ENCODE measurements around the gene NUDT4. TPM values are rescaled to one million over a fixed set of nuclear protein-coding genes. Genes with fewer than 3 reads are reported as not detected.
A peak's percentile ranks its signal among the peaks of the same experiment; 100 is the strongest.
"Not testable (repeated sequence)": the region's sequence is repeated elsewhere in the genome, so short reads cannot be mapped to it uniquely, and the experiment has no call there.

NUDT4 gene
- total RNA-seq, 2 experiments from 2014 or later = 52.2 to 53.1 TPM

GRCh38 chr12:93422050-93422449 is 44.3 kb downstream of the NUDT4 start:
- intact Hi-C loops (cut with micrococcal nuclease) = loop anchor here (5.0 kb wide), 1 partner anchor 680 kb away; no protein-coding TSS in a partner anchor
- Mint-ChIP-seq H3K27ac (no peak overlapping the region), H3K4me1 (ENCODE audit: low read depth) (peaks cover 88% of the 10 kb centered on the region), H3K36me3 (ENCODE audit: low read depth) (no peaks in the 10 kb centered on the region), H3K27me3 (ENCODE audit: low read depth) (no peaks in the 10 kb centered on the region), H3K9me3 (no peaks in the 10 kb centered on the region), H3K4me3 (no peak overlapping the region)
- CTCF ChIA-PET = interaction anchor here (0.6 to 4.1 kb wide), 4 partner anchors 11 to 835 kb away, joined by 3 to 27 read pairs (median 4); no protein-coding TSS in a partner anchor
- no peak for DNase-seq

- CTCF ChIA-PET = interaction anchor here (0.9 to 1.4 kb wide), 4 partner anchors 9 to 675 kb away, joined by 3 to 6 read pairs (median 4); no protein-coding TSS in a partner anchor
- H3K4me3 Mint-ChIP-seq = no peak overlapping the region
- intact Hi-C loops (cut with micrococcal nuclease) = loop anchor here (1.0 kb wide), 1 partner anchor 10 kb away; no protein-coding TSS in a partner anchor
- H3K36me3 Mint-ChIP-seq (ENCODE audit: low read depth) = peaks cover 2% of the 10 kb centered on the region
- no peak for DNase-seq
- peak overlapping the region; percentile 41 for H3K27ac Mint-ChIP-seq
- H3K9me3 Mint-ChIP-seq = no peaks in the 10 kb centered on the region
- H3K27me3 Mint-ChIP-seq (ENCODE audit: low read depth) = no peaks in the 10 kb centered on the region
- peaks cover 89% of the 10 kb centered on the region for H3K4me1 Mint-ChIP-seq (ENCODE audit: low read depth)
Observed at GRCh38 chr12:93425736-93426411, 48.1 kb downstream of the NUDT4 start.

GRCh38 chr12:93426412-93426805 is 48.7 kb downstream of the NUDT4 start:
- peaks cover 89% of the 10 kb centered on the region for H3K4me1 Mint-ChIP-seq (ENCODE audit: low read depth)
- H3K9me3 Mint-ChIP-seq = no peaks in the 10 kb centered on the region
- peak; percentile 34 for DNase-seq
- no peak overlapping the region for H3K4me3 Mint-ChIP-seq
- H3K27me3 Mint-ChIP-seq (ENCODE audit: low read depth) = no peaks in the 10 kb centered on the region
- intact Hi-C loops (cut with micrococcal nuclease) = loop anchor here (1.0 kb wide), 1 partner anchor 10 kb away; no protein-coding TSS in a partner anchor
- H3K36me3 Mint-ChIP-seq (ENCODE audit: low read depth) = peaks cover 2% of the 10 kb centered on the region
- CTCF ChIA-PET = interaction anchor here (0.9 to 1.4 kb wide), 3 partner anchors 335 to 674 kb away, joined by 3 to 6 read pairs (median 4); no protein-coding TSS in a partner anchor
- peak overlapping the region; percentile 41 for H3K27ac Mint-ChIP-seq

- CTCF ChIA-PET = interaction anchor here (1.4 kb wide), 1 partner anchor 8 kb away, joined by 5 read pairs; no protein-coding TSS in a partner anchor
- Mint-ChIP-seq H3K36me3 (ENCODE audit: low read depth) (peaks cover 5% of the 10 kb centered on the region), H3K4me1 (ENCODE audit: low read depth) (peaks cover 82% of the 10 kb centered on the region), H3K27ac (peak overlapping the region; percentile 52), H3K9me3 (no peaks in the 10 kb centered on the region), H3K4me3 (no peak overlapping the region), H3K27me3 (ENCODE audit: low read depth) (no peaks in the 10 kb centered on the region)
- intact Hi-C loops (cut with micrococcal nuclease) = loop anchor here (2.0 kb wide), 1 partner anchor 13 kb away; no protein-coding TSS in a partner anchor
- DNase-seq = no peak
Observed at GRCh38 chr12:93427779-93428564, 50.2 kb downstream of the NUDT4 start.

GRCh38 chr12:93429448-93429847 is 51.7 kb downstream of the NUDT4 start:
- intact Hi-C loops (cut with micrococcal nuclease) = loop anchor here (2.0 kb wide), 1 partner anchor 15 kb away; no protein-coding TSS in a partner anchor
- Mint-ChIP-seq H3K4me1 (ENCODE audit: low read depth) (peaks cover 83% of the 10 kb centered on the region), H3K9me3 (no peaks in the 10 kb centered on the region), H3K27ac (no peak overlapping the region), H3K4me3 (no peak overlapping the region), H3K36me3 (ENCODE audit: low read depth) (peaks cover 10% of the 10 kb centered on the region), H3K27me3 (ENCODE audit: low read depth) (no peaks in the 10 kb centered on the region)
- CTCF ChIA-PET = interaction anchor here (0.6 to 1.0 kb wide), 5 partner anchors 10 to 935 kb away, joined by 3 to 6 read pairs (median 4); no protein-coding TSS in a partner anchor
- DNase-seq = no peak

- H3K27me3 Mint-ChIP-seq (ENCODE audit: low read depth) = no peaks in the 10 kb centered on the region
- H3K4me3 Mint-ChIP-seq = no peak overlapping the region
- H3K27ac Mint-ChIP-seq = no peak overlapping the region
- peaks cover 80% of the 10 kb centered on the region for H3K4me1 Mint-ChIP-seq (ENCODE audit: low read depth)
- CTCF ChIA-PET = interaction anchor here (0.6 to 1.0 kb wide), 5 partner anchors 10 to 934 kb away, joined by 3 to 6 read pairs (median 4); no protein-coding TSS in a partner anchor
- H3K36me3 Mint-ChIP-seq (ENCODE audit: low read depth) = peaks cover 10% of the 10 kb centered on the region
- H3K9me3 Mint-ChIP-seq = no peaks in the 10 kb centered on the region
- intact Hi-C loops (cut with micrococcal nuclease) = loop anchor here (2.0 kb wide), 1 partner anchor 15 kb away; no protein-coding TSS in a partner anchor
- no peak for DNase-seq
Observed at GRCh38 chr12:93429852-93430251, 52.1 kb downstream of the NUDT4 start.

GRCh38 chr12:93430280-93430679 is 52.6 kb downstream of the NUDT4 start:
- no peaks in the 10 kb centered on the region for H3K9me3 Mint-ChIP-seq
- H3K27ac Mint-ChIP-seq = no peak overlapping the region
- CTCF ChIA-PET = no interaction called here
- intact Hi-C loops (cut with micrococcal nuclease) = no loop called here
- H3K27me3 Mint-ChIP-seq (ENCODE audit: low read depth) = no peaks in the 10 kb centered on the region
- H3K4me1 Mint-ChIP-seq (ENCODE audit: low read depth) = peaks cover 80% of the 10 kb centered on the region
- peaks cover 10% of the 10 kb centered on the region for H3K36me3 Mint-ChIP-seq (ENCODE audit: low read depth)
- H3K4me3 Mint-ChIP-seq = no peak overlapping the region
- no peak for DNase-seq

- H3K27me3 Mint-ChIP-seq (ENCODE audit: low read depth); intact Hi-C loops (cut with micrococcal nuclease); H3K4me3 Mint-ChIP-seq; DNase-seq; H3K9me3 Mint-ChIP-seq; H3K36me3 Mint-ChIP-seq (ENCODE audit: low read depth); H3K27ac Mint-ChIP-seq: not testable (repeated sequence)
- peaks cover 77% of the 10 kb centered on the region for H3K4me1 Mint-ChIP-seq (ENCODE audit: low read depth)
- CTCF ChIA-PET = interaction anchor here (1.8 kb wide), 1 partner anchor 12 kb away, joined by 7 read pairs; no protein-coding TSS in a partner anchor
Observed at GRCh38 chr12:93432031-93432430, 54.3 kb downstream of the NUDT4 start.

GRCh38 chr12:93434256-93434865 is 56.6 kb downstream of the NUDT4 start:
- H3K27ac Mint-ChIP-seq = no peak overlapping the region
- H3K9me3 Mint-ChIP-seq = no peaks in the 10 kb centered on the region
- no peak overlapping the region for H3K4me3 Mint-ChIP-seq
- H3K27me3 Mint-ChIP-seq (ENCODE audit: low read depth) = no peaks in the 10 kb centered on the region
- peaks cover 11% of the 10 kb centered on the region for H3K36me3 Mint-ChIP-seq (ENCODE audit: low read depth)
- intact Hi-C loops (cut with micrococcal nuclease) = no loop called here
- no peak for DNase-seq
- peaks cover 78% of the 10 kb centered on the region for H3K4me1 Mint-ChIP-seq (ENCODE audit: low read depth)
- CTCF ChIA-PET = interaction anchor here (1.4 to 3.5 kb wide), 2 partner anchors 9 to 14 kb away, joined by 3 to 27 read pairs; no protein-coding TSS in a partner anchor

- peak overlapping the region; percentile 8 for H3K4me3 Mint-ChIP-seq
- H3K4me1 Mint-ChIP-seq (ENCODE audit: low read depth) = peaks cover 75% of the 10 kb centered on the region
- CTCF ChIA-PET = interaction anchor here (0.7 kb wide), 1 partner anchor 18 kb away, joined by 6 read pairs; no protein-coding TSS in a partner anchor
- H3K36me3 Mint-ChIP-seq (ENCODE audit: low read depth) = peaks cover 8% of the 10 kb centered on the region
- no peaks in the 10 kb centered on the region for H3K27me3 Mint-ChIP-seq (ENCODE audit: low read depth)
- H3K9me3 Mint-ChIP-seq = no peaks in the 10 kb centered on the region
- no peak overlapping the region for H3K27ac Mint-ChIP-seq
- no peak for DNase-seq
- intact Hi-C loops (cut with micrococcal nuclease) = no loop called here
Observed at GRCh38 chr12:93438266-93439050, 60.7 kb downstream of the NUDT4 start.

Data from activated naive CD4-positive, alpha-beta T cell treated with anti-CD3 and anti-CD28 coated beads for 36 hours (primary cell).